ENCODE measurements around the gene SOCS3.

Gene SOCS3, protein sequence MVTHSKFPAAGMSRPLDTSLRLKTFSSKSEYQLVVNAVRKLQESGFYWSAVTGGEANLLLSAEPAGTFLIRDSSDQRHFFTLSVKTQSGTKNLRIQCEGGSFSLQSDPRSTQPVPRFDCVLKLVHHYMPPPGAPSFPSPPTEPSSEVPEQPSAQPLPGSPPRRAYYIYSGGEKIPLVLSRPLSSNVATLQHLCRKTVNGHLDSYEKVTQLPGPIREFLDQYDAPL

DNA sequence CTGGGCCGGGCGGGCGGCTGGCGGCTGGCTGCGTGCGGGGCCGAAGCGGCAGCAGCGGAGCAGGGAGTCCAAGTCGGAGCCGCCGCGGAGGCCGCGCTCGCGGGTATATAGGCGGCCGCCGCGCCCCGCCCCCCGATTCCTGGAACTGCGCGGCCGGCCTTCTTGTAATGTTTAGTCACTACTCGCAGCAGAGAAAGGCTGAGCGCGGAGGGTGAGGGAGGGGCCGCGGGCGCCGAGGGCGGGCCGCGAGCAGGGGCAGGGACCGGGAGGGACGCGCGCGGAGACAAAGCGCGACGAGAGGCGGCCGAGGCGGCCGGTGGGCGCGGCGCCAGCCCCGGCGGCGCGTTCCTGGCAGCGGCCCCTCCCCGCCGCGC is at the start of gene SOCS3:
TSS of gene SOCS3 (minus strand) at position 81 of the 374 bp plus-strand sequence. CDS start 982 bp downstream, outside the sequence.
- Histone ChIP-seq H3K36me3 (ENCODE audit: insufficient read depth, low read length) (no peaks in the 10 kb centered on the region), H3K4me1 (ENCODE audit: insufficient read depth, low read length) (peaks cover 52% of the 10 kb centered on the region), H3K9ac (ENCODE audit: low read depth, low read length) (peak within 1 kb of the TSS; percentile 76)

GRCh38 chr17:78409191-78409928 is 49.5 kb upstream of the SOCS3 start:
- Histone ChIP-seq H3K36me3 (ENCODE audit: insufficient read depth, low read length) (peaks cover 22% of the 10 kb centered on the region; the same call in 1 of the 2 replicates), H3K9ac (ENCODE audit: low read depth, low read length) (no peak overlapping the region), H3K4me1 (ENCODE audit: insufficient read depth, low read length) (peaks cover 7% of the 10 kb centered on the region; the same call in 1 of the 2 replicates), H3K9me3 (ENCODE audit: control insufficient read depth, insufficient read depth, low read length) (no peaks in the 10 kb centered on the region)

More for the DNA sequence above, at the start of gene SOCS3:
- H3K9me3 ChIP-seq (ENCODE audit: control insufficient read depth, insufficient read depth, low read length): no peaks in the 10 kb centered on the region

DNA sequence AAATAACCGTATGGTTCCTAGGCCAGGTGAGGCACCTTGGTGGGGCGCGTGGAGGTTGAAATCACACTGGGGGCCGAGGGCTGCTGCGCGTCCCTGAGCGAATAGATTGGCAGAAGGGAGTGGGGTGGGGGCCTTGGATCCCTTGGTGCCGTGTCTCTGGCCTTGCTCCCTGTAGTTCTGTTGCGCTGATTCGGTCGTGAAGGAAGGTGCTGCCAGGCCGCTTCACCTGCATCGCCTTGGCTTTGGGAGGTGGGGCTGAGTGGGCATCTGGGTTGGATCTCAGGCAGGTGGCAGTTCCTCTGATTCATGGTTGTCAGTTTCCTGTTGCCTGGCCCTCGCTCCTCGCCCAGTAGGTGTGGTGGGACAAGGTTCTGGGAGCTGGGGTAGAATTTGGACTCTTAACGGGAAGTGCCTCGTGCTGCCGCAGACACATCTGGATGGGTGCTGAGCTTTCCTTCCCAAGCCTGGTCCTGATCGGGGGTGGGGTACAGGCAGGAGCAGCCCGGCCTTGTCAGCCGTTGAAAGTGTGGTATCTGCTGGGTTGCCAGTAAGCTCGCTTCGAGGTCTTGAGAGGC is 48.7 kb upstream of the SOCS3 start:
- Histone ChIP-seq H3K4me1 (ENCODE audit: insufficient read depth, low read length) (peaks cover 7% of the 10 kb centered on the region; the same call in 1 of the 2 replicates), H3K9ac (ENCODE audit: low read depth, low read length) (no peak overlapping the region), H3K36me3 (ENCODE audit: insufficient read depth, low read length) (peaks cover 29% of the 10 kb centered on the region; the same call in 1 of the 2 replicates), H3K9me3 (ENCODE audit: control insufficient read depth, insufficient read depth, low read length) (no peaks in the 10 kb centered on the region)

GRCh38 chr17:78407387-78408000 is 47.6 kb upstream of the SOCS3 start:
- H3K9ac ChIP-seq (ENCODE audit: low read depth, low read length): no peak overlapping the region
- H3K4me1 ChIP-seq (ENCODE audit: insufficient read depth, low read length): peaks cover 7% of the 10 kb centered on the region; the same call in 1 of the 2 replicates
- peaks cover 28% of the 10 kb centered on the region for H3K36me3 ChIP-seq (ENCODE audit: insufficient read depth, low read length)
- H3K9me3 ChIP-seq (ENCODE audit: control insufficient read depth, insufficient read depth, low read length): no peaks in the 10 kb centered on the region

DNA sequence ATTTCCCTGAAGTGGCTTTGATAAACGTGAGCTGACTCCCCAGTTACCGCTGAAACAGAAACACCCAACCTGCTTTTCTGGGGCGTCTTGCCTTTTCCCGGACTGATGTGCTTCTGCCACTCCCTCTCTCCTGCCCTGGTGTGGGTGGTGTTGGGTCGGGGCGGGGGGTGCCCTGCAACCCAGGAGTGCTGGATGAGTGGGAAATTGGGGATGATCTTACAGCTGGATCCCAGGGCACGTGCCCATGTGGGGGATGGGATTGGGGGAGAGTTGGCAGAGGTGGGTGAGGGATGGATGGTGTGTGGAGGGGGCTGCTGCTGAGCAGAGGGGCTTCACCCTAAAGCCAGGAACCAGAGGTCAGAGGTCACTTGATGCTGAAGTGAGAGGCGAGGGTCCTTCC is 47.0 kb upstream of the SOCS3 start:
- H3K9me3 ChIP-seq (ENCODE audit: control insufficient read depth, insufficient read depth, low read length): no peaks in the 10 kb centered on the region
- peaks cover 7% of the 10 kb centered on the region; the same call in 1 of the 2 replicates for H3K4me1 ChIP-seq (ENCODE audit: insufficient read depth, low read length)
- no peak overlapping the region for H3K9ac ChIP-seq (ENCODE audit: low read depth, low read length)
- H3K36me3 ChIP-seq (ENCODE audit: insufficient read depth, low read length): peaks cover 27% of the 10 kb centered on the region

DNA sequence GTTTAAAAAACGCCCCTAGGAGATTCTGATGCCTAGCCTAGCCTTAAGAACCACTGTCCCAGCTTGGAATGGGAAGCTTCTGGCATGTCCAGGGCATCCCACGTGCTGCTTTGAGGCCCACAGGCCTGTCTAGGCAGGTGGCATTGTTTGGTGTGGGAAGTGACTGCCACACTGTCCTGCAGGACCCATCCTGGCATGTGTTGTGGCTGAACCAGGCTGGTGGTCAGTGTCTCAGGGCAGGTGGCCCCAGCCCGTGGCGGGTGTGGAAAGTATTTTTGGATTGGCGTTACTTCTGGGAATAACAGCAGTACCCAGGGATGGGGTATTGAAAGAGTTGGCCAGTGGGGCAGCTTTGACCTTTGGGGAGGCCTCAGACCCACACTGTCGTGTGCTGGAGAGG is 46.5 kb upstream of the SOCS3 start:
- no peak overlapping the region for H3K9ac ChIP-seq (ENCODE audit: low read depth, low read length)
- H3K9me3 ChIP-seq (ENCODE audit: control insufficient read depth, insufficient read depth, low read length): no peaks in the 10 kb centered on the region
- H3K36me3 ChIP-seq (ENCODE audit: insufficient read depth, low read length): peaks cover 30% of the 10 kb centered on the region
- H3K4me1 ChIP-seq (ENCODE audit: insufficient read depth, low read length): peaks cover 7% of the 10 kb centered on the region; the same call in 1 of the 2 replicates

DNA sequence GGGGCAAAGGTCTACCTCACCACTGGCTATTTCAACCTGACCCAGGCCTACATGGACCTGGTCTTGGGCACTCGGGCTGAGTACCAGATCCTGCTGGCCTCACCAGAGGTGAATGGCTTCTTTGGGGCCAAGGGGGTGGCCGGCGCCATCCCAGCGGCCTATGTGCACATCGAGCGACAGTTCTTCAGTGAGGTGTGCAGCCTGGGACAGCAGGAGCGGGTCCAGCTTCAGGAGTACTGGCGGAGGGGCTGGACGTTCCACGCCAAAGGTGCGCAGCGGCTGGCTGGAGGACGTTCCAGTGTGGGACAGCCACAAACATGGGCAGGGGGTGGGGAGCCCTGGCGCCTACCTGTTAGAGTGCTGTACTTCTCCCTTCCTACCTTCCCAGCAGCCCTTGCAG is 43.9 kb upstream of the SOCS3 start:
- H3K36me3 ChIP-seq (ENCODE audit: insufficient read depth, low read length): peaks cover 45% of the 10 kb centered on the region
- no peaks in the 10 kb centered on the region for H3K9me3 ChIP-seq (ENCODE audit: control insufficient read depth, insufficient read depth, low read length)
- H3K9ac ChIP-seq (ENCODE audit: low read depth, low read length): no peak overlapping the region
- H3K4me1 ChIP-seq (ENCODE audit: insufficient read depth, low read length): peaks cover 7% of the 10 kb centered on the region; the same call in 1 of the 2 replicates

DNA sequence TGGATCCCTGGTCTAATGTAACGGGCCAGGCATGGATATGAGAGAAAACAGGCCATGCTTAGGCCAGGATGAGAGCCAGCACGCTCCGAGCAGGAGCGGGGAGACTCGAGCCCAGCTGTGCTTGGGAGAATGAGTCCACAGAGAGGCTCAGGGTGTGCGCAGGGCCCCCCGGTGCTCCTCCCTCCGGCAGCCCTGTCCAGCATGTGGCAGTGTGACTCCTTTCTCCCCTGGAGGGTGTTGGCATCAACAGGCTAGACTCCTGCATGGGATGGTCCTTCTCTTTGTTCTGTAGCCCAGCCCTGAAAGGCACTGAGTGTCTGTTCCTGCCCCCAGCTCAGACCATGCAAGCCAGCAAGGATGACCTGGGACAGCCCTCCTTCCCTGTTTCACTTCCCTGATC is 42.0 kb upstream of the SOCS3 start:
- Histone ChIP-seq H3K9ac (ENCODE audit: low read depth, low read length) (no peak overlapping the region), H3K9me3 (ENCODE audit: control insufficient read depth, insufficient read depth, low read length) (no peaks in the 10 kb centered on the region), H3K36me3 (ENCODE audit: insufficient read depth, low read length) (peaks cover 58% of the 10 kb centered on the region), H3K4me1 (ENCODE audit: insufficient read depth, low read length) (no peaks in the 10 kb centered on the region)

- H3K4me1 ChIP-seq (ENCODE audit: insufficient read depth, low read length): no peaks in the 10 kb centered on the region
- H3K9ac ChIP-seq (ENCODE audit: low read depth, low read length): no peak overlapping the region
- H3K36me3 ChIP-seq (ENCODE audit: insufficient read depth, low read length): peaks cover 58% of the 10 kb centered on the region
- H3K9me3 ChIP-seq (ENCODE audit: control insufficient read depth, insufficient read depth, low read length): no peaks in the 10 kb centered on the region
Observed at GRCh38 chr17:78401246-78401645, 41.4 kb upstream of the SOCS3 start.

GRCh38 chr17:78400581-78401240 is 40.8 kb upstream of the SOCS3 start:
- no peak overlapping the region for H3K9ac ChIP-seq (ENCODE audit: low read depth, low read length)
- no peaks in the 10 kb centered on the region for H3K4me1 ChIP-seq (ENCODE audit: insufficient read depth, low read length)
- peaks cover 61% of the 10 kb centered on the region for H3K36me3 ChIP-seq (ENCODE audit: insufficient read depth, low read length)
- H3K9me3 ChIP-seq (ENCODE audit: control insufficient read depth, insufficient read depth, low read length): no peaks in the 10 kb centered on the region

DNA sequence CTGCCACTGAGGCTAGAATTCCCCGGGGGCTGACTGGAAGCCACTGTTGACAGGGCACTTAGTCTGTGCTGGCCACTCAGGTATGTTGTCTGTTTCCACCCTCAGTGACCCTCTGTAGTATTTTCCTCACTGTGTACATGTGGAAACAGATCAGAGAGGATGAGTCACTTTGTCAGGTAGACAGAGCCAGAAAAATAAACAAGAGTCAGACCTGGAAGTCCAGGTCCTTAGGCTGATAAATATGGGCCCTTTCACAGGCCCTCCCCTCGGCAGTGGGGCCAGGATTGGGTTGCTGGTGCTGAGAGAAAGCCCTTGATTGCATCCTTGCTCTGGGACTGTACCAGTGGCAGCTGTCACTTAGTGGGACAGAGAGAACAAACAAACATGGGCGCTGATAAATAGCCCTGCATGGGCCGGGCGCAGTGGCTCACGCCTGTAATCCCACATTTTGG is 39.8 kb upstream of the SOCS3 start:
- Histone ChIP-seq H3K9me3 (ENCODE audit: control insufficient read depth, insufficient read depth, low read length) (no peaks in the 10 kb centered on the region), H3K4me1 (ENCODE audit: insufficient read depth, low read length) (no peaks in the 10 kb centered on the region), H3K36me3 (ENCODE audit: insufficient read depth, low read length) (peaks cover 61% of the 10 kb centered on the region), H3K9ac (ENCODE audit: low read depth, low read length) (no peak overlapping the region)

DNA sequence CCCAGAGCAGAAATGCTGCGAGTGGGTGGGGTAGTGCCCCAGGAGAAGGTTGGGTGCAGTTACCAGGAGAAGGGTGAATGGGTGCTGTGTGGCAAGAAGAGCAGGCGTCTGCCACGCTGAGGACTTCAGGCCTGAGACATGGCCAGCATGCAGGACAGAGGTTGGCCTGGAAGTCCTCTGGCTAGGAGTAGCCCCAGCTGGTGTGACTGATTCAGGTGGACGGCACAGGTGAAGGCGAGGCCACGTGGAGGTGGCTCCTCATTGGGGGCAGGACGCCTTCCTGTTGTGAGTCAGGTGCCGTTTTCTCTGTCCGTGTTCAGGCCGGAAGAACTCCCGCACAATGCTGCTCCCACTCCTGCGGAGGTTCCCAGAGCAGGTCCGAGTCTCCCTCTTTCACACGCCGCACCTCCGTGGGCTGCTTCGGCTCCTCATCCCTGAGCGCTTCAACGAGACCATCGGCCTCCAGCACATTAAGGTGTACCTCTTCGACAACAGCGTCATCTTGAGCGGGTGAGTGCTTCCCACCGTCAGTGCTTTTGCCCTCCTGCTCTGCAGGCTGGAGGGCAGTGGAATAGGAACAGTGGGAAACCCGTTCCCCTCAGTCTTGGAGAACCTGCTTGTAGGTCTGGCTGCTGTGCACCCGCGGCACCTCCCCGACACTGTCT is 39.3 kb upstream of the SOCS3 start:
- Histone ChIP-seq H3K9ac (ENCODE audit: low read depth, low read length) (no peak overlapping the region), H3K4me1 (ENCODE audit: insufficient read depth, low read length) (no peaks in the 10 kb centered on the region), H3K9me3 (ENCODE audit: control insufficient read depth, insufficient read depth, low read length) (no peaks in the 10 kb centered on the region), H3K36me3 (ENCODE audit: insufficient read depth, low read length) (peaks cover 59% of the 10 kb centered on the region)

DNA sequence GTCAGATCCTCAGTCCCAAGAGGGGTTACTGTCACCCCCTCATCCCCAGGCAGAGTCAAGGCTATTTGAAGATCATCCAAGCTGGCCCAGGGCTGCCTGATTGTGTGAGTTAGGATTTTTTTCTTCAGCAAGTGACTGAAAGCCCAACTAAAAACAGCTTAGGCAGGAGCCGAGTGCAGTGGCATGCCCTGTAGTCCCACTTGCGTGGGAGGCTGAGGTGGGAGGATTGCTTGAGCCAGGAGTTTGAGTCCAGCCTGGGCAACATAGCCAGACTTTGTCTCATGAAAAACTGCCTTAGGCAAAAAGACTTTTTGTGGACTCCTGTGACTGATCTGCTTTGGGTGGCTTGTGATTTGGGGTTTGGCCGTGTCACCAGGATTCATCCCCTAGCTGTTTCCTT is 38.5 kb upstream of the SOCS3 start:
- no peaks in the 10 kb centered on the region for H3K9me3 ChIP-seq (ENCODE audit: control insufficient read depth, insufficient read depth, low read length)

More for the DNA sequence above, 38.5 kb upstream of the SOCS3 start:
- Histone ChIP-seq H3K4me1 (ENCODE audit: insufficient read depth, low read length) (no peaks in the 10 kb centered on the region; the same call in 1 of the 2 replicates), H3K9ac (ENCODE audit: low read depth, low read length) (no peak overlapping the region), H3K36me3 (ENCODE audit: insufficient read depth, low read length) (peaks cover 53% of the 10 kb centered on the region)
